GM23338 (cell line): ENCODE results near the gene BDP1. TPM values are rescaled to one million over a fixed set of nuclear protein-coding genes. Genes with fewer than 3 reads are reported as not detected.

ENCODE experiments used
- ATAC-seq: fragments of 200-7000 bp; cut with Tn5 transposase; 3 replicates; pipeline ENCODE4 v1.9.1; 2020
- DNase-seq: peaks from one replicate; pipeline ENCODE4 v3.0.0-alpha.2; 2015; ENCODE audit warnings: low spot score
- H2AFZ ChIP-seq: fragments of 200-600 bp; sonication (generic); 2 replicates; pipeline ENCODE4 v1.8.0; 2016; ENCODE audit warnings: antibody characterized with exemption, mild to moderate bottlenecking, moderate library complexity
- H3F3A ChIP-seq: fragments of 200-600 bp; sonication (generic); replicated peaks from 2 replicates; pipeline ENCODE4 v1.8.0; 2017; ENCODE audit warnings: antibody characterized with exemption, mixed run types, low read depth
- H3K27ac ChIP-seq: fragments of 200-600 bp; sonication (generic); 2 replicates; pipeline ENCODE4 v1.6.1; 2016; ENCODE audit warnings: low read depth
- H3K27me3 ChIP-seq: fragments of 200-600 bp; sonication (generic); 2 replicates; pipeline ENCODE4 v1.8.0; 2016; ENCODE audit warnings: mild to moderate bottlenecking, mixed run types, moderate library complexity; ENCODE audit not compliant: insufficient read depth
- H3K36me3 ChIP-seq: fragments of 200-600 bp; sonication (generic); 2 replicates; pipeline ENCODE4 v1.8.0; 2016; ENCODE audit warnings: mild to moderate bottlenecking; ENCODE audit not compliant: insufficient read depth
- H3K4me1 ChIP-seq: fragments of 200-600 bp; sonication (generic); 2 replicates; pipeline ENCODE4 v1.8.0; 2016; ENCODE audit warnings: mild to moderate bottlenecking, moderate library complexity; ENCODE audit not compliant: insufficient read depth
- H3K4me2 ChIP-seq: fragments of 200-600 bp; sonication (generic); 2 replicates; pipeline ENCODE4 v1.7.1; 2017; ENCODE audit warnings: mixed run types
- H3K4me3 ChIP-seq: fragments of 200-600 bp; sonication (generic); 2 replicates; pipeline ENCODE4 v1.6.1; 2016; ENCODE audit warnings: mixed run types
- H3K79me2 ChIP-seq: fragments of 200-600 bp; sonication (generic); replicated peaks from 2 replicates; pipeline ENCODE4 v1.8.0; 2017; ENCODE audit warnings: mild to moderate bottlenecking; ENCODE audit not compliant: insufficient read depth
- H3K9me2 ChIP-seq: fragments of 200-600 bp; sonication (generic); 2 replicates; pipeline ENCODE4 v1.8.0; 2017; ENCODE audit not compliant: insufficient read depth
- H4K20me1 ChIP-seq: fragments of 200-600 bp; sonication (generic); replicated peaks from 2 replicates; pipeline ENCODE4 v1.8.0; 2017; ENCODE audit warnings: mild to moderate bottlenecking; ENCODE audit not compliant: insufficient read depth
- H3K27ac Mint-ChIP-seq: 2 replicates; pipeline ENCODE4 v1.8.0; 2020; ENCODE audit warnings: inconsistent platforms, mild to moderate bottlenecking, moderate library complexity, mixed read lengths
- H3K27me3 Mint-ChIP-seq: 3 replicates; pipeline ENCODE4 v1.8.0; 2022; ENCODE audit warnings: low read depth, mild to moderate bottlenecking, moderate library complexity, mixed read lengths, inconsistent platforms; ENCODE audit not compliant: insufficient read depth, poor library complexity
- H3K36me3 Mint-ChIP-seq: 3 replicates; pipeline ENCODE4 v1.8.0; 2021; ENCODE audit warnings: low read depth, mild to moderate bottlenecking, inconsistent platforms, moderate library complexity, mixed read lengths
- H3K4me1 Mint-ChIP-seq: 3 replicates; pipeline ENCODE4 v1.8.0; 2020; ENCODE audit warnings: mild to moderate bottlenecking, inconsistent platforms, mixed read lengths
- H3K4me3 Mint-ChIP-seq: 3 replicates; pipeline ENCODE4 v1.8.0; 2021; ENCODE audit warnings: moderate library complexity, mild to moderate bottlenecking, inconsistent platforms, mixed read lengths
- H3K9me3 Mint-ChIP-seq: 3 replicates; pipeline ENCODE4 v1.8.0; 2020; ENCODE audit warnings: moderate library complexity, mild to moderate bottlenecking, inconsistent platforms, mixed read lengths
- CREB1 ChIP-seq: fragments of 250-450 bp; sonication (Bioruptor Pico); IDR thresholded peaks from 2 replicates; pipeline ENCODE4 v1.5.0; 2020; ENCODE audit warnings: low read depth, mild to moderate bottlenecking, moderate library complexity
- ETS1 ChIP-seq: IDR thresholded peaks from 2 replicates; pipeline ENCODE4 v1.6.1; 2016; ENCODE audit warnings: antibody characterized with exemption
- EZH2 ChIP-seq: fragments of 200-600 bp; sonication (generic); IDR thresholded peaks from one replicate; pipeline ENCODE4 v1.8.0; 2017; ENCODE audit warnings: antibody characterized with exemption, mild to moderate bottlenecking, low read depth; ENCODE audit not compliant: unreplicated experiment
- EZH2phosphoT487 ChIP-seq: fragments of 200-600 bp; sonication (generic); IDR thresholded peaks from one replicate; pipeline ENCODE4 v1.8.1; 2018; ENCODE audit warnings: antibody characterized with exemption; ENCODE audit not compliant: unreplicated experiment
- JUNB ChIP-seq: IDR thresholded peaks from one replicate; pipeline ENCODE4 v1.6.1; 2016; ENCODE audit warnings: antibody characterized with exemption; ENCODE audit not compliant: unreplicated experiment
- NANOG ChIP-seq: IDR thresholded peaks from 2 replicates; pipeline ENCODE4 v1.6.1; 2016; ENCODE audit warnings: antibody characterized with exemption, borderline replicate concordance
- POLR2AphosphoS5 ChIP-seq: IDR thresholded peaks from 2 replicates; pipeline ENCODE4 v1.6.1; 2016; ENCODE audit warnings: antibody characterized with exemption, low read depth
- REST ChIP-seq: IDR thresholded peaks from one replicate; pipeline ENCODE4 v1.6.1; 2018; ENCODE audit warnings: antibody characterized with exemption; ENCODE audit not compliant: unreplicated experiment
- STAT1 ChIP-seq: IDR thresholded peaks from one replicate; pipeline ENCODE4 v1.6.1; 2016; ENCODE audit warnings: antibody characterized with exemption; ENCODE audit not compliant: unreplicated experiment
- ZNF114 ChIP-seq: fragments of 250-450 bp; sonication (Bioruptor Pico); IDR thresholded peaks from 2 replicates; pipeline ENCODE4 v1.5.0; 2020; ENCODE audit warnings: mild to moderate bottlenecking, moderate library complexity
- ZNF331 ChIP-seq: fragments of 250-450 bp; sonication (Bioruptor Pico); IDR thresholded peaks from 2 replicates; pipeline ENCODE4 v1.5.0; 2020; ENCODE audit warnings: low read depth, mild to moderate bottlenecking, moderate library complexity
- polyA plus RNA-seq: library from polyadenylated mRNA; unstranded; fragments of >200 nt; fragmentation: Nextera tagmentation; extraction: Ambion mirVana; gene quantifications from 2 replicates; pipeline ENCODE4 v1.2.1, GENCODE V29; 2016
- total RNA-seq: library from RNA; depleted of rRNA; stranded (reverse); fragments of >200 nt; shearing (Covaris generic); gene quantifications from 2 replicates; pipeline ENCODE4 v1.2.3, GENCODE V29; 2014
- TF ChIP-seq, protein P1 (sequence below), 2 experiments: fragments of 200-600 bp in 1 of 2; sonication (generic) in 1 of 2; conservative IDR thresholded peaks; 2 replicates each; pipeline versions ENCODE4 v1.5.1 to v1.6.1; 2016 to 2017; ENCODE audit warnings: antibody characterized with exemption in 2 of 2, low read depth in 2 of 2, mild to moderate bottlenecking in 2 of 2, moderate library complexity in 1 of 2
- TF ChIP-seq, protein P2 (sequence below): fragments of 250-450 bp; sonication (Bioruptor Pico); IDR thresholded peaks from 2 replicates; pipeline ENCODE4 v1.5.0; 2020; ENCODE audit warnings: mild to moderate bottlenecking, moderate library complexity

The BDP1 gene
- total and polyA plus RNA-seq, 2 experiments from 2014 or later = 41.8 to 54.4 TPM

- H3K9me2 ChIP-seq = no peaks in the 10 kb centered on the region
- H3K4me3 Mint-ChIP-seq = no peak overlapping the region
- peaks cover 34% of the 10 kb centered on the region for H3K36me3 Mint-ChIP-seq
- H3K9me3 Mint-ChIP-seq = no peaks in the 10 kb centered on the region
- no peak overlapping the region for H3K27ac ChIP-seq
- H3F3A ChIP-seq = no peaks in the 10 kb centered on the region
- no peaks in the 10 kb centered on the region for H3K27me3 ChIP-seq
- no peak overlapping the region for H3K4me3 ChIP-seq
- no peaks in the 10 kb centered on the region for H3K4me1 Mint-ChIP-seq
- no peak overlapping the region for H3K4me2 ChIP-seq
- H3K4me1 ChIP-seq = no peaks in the 10 kb centered on the region
- no peak for TF ChIP-seq REST
- no peak for TF ChIP-seq ZNF114 (CRISPR knock-in tag)
- no peak for TF ChIP-seq EZH2phosphoT487
- no peak for TF ChIP-seq EZH2
- TF ChIP-seq NANOG = no peak
- TF ChIP-seq ZNF331 (CRISPR knock-in tag) = no peak
- no peak for TF ChIP-seq STAT1
- TF ChIP-seq CREB1 (CRISPR knock-in tag) = no peak
- TF ChIP-seq, protein P1, sequence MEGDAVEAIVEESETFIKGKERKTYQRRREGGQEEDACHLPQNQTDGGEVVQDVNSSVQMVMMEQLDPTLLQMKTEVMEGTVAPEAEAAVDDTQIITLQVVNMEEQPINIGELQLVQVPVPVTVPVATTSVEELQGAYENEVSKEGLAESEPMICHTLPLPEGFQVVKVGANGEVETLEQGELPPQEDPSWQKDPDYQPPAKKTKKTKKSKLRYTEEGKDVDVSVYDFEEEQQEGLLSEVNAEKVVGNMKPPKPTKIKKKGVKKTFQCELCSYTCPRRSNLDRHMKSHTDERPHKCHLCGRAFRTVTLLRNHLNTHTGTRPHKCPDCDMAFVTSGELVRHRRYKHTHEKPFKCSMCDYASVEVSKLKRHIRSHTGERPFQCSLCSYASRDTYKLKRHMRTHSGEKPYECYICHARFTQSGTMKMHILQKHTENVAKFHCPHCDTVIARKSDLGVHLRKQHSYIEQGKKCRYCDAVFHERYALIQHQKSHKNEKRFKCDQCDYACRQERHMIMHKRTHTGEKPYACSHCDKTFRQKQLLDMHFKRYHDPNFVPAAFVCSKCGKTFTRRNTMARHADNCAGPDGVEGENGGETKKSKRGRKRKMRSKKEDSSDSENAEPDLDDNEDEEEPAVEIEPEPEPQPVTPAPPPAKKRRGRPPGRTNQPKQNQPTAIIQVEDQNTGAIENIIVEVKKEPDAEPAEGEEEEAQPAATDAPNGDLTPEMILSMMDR (conservative IDR thresholded peaks at IDR 0.05; ENCODE audit: low read depth in 2 of 2) = no peak
- no peak for TF ChIP-seq JUNB
- no peak for TF ChIP-seq ETS1
- no peak for TF ChIP-seq POLR2AphosphoS5
- TF ChIP-seq, protein P2, sequence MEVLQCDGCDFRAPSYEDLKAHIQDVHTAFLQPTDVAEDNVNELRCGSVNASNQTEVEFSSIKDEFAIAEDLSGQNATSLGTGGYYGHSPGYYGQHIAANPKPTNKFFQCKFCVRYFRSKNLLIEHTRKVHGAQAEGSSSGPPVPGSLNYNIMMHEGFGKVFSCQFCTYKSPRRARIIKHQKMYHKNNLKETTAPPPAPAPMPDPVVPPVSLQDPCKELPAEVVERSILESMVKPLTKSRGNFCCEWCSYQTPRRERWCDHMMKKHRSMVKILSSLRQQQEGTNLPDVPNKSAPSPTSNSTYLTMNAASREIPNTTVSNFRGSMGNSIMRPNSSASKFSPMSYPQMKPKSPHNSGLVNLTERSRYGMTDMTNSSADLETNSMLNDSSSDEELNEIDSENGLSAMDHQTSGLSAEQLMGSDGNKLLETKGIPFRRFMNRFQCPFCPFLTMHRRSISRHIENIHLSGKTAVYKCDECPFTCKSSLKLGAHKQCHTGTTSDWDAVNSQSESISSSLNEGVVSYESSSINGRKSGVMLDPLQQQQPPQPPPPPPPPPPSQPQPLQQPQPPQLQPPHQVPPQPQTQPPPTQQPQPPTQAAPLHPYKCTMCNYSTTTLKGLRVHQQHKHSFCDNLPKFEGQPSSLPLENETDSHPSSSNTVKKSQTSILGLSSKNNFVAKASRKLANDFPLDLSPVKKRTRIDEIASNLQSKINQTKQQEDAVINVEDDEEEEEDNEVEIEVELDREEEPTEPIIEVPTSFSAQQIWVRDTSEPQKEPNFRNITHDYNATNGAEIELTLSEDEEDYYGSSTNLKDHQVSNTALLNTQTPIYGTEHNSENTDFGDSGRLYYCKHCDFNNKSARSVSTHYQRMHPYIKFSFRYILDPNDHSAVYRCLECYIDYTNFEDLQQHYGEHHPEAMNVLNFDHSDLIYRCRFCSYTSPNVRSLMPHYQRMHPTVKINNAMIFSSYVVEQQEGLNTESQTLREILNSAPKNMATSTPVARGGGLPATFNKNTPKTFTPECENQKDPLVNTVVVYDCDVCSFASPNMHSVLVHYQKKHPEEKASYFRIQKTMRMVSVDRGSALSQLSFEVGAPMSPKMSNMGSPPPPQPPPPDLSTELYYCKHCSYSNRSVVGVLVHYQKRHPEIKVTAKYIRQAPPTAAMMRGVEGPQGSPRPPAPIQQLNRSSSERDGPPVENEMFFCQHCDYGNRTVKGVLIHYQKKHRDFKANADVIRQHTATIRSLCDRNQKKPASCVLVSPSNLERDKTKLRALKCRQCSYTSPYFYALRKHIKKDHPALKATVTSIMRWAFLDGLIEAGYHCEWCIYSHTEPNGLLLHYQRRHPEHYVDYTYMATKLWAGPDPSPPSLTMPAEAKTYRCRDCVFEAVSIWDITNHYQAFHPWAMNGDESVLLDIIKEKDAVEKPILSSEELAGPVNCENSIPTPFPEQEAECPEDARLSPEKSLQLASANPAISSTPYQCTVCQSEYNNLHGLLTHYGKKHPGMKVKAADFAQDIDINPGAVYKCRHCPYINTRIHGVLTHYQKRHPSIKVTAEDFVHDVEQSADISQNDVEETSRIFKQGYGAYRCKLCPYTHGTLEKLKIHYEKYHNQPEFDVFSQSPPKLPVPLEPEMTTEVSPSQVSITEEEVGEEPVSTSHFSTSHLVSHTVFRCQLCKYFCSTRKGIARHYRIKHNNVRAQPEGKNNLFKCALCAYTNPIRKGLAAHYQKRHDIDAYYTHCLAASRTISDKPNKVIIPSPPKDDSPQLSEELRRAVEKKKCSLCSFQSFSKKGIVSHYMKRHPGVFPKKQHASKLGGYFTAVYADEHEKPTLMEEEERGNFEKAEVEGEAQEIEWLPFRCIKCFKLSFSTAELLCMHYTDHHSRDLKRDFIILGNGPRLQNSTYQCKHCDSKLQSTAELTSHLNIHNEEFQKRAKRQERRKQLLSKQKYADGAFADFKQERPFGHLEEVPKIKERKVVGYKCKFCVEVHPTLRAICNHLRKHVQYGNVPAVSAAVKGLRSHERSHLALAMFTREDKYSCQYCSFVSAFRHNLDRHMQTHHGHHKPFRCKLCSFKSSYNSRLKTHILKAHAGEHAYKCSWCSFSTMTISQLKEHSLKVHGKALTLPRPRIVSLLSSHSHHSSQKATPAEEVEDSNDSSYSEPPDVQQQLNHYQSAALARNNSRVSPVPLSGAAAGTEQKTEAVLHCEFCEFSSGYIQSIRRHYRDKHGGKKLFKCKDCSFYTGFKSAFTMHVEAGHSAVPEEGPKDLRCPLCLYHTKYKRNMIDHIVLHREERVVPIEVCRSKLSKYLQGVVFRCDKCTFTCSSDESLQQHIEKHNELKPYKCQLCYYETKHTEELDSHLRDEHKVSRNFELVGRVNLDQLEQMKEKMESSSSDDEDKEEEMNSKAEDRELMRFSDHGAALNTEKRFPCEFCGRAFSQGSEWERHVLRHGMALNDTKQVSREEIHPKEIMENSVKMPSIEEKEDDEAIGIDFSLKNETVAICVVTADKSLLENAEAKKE (CRISPR knock-in tag) = no peak
- ATAC-seq (no peak), DNase-seq (no peak)
- peak overlapping the region; percentile 82 for H3K27ac Mint-ChIP-seq
- H3K79me2 ChIP-seq = no peaks in the 10 kb centered on the region
- no peak overlapping the region for H2AFZ ChIP-seq
- peaks cover 5% of the 10 kb centered on the region for H3K27me3 Mint-ChIP-seq
- H4K20me1 ChIP-seq = peaks cover 13% of the 10 kb centered on the region; the same call in 1 of the 2 replicates
- H3K36me3 ChIP-seq = peaks cover 4% of the 10 kb centered on the region; the same call in 1 of the 2 replicates
Observed at GRCh38 chr5:71533142-71533541, 77.7 kb downstream of the BDP1 start.
